ENCODE results near the gene UBALD2. TPM values are rescaled to one million over a fixed set of nuclear protein-coding genes. Genes with fewer than 3 reads are reported as not detected.
"Not testable (repeated sequence)": the region's sequence is repeated elsewhere in the genome, so short reads cannot be mapped to it uniquely, and the experiment has no call there.

The UBALD2 gene
- total RNA-seq, 4 donors from 2014 or later: 7.9 to 27.2 (median 13.6) TPM

GRCh38 chr17:76241204-76241538 lies 24.0 kb upstream of the UBALD2 start:
- no peaks in the 10 kb centered on the region for H3K36me3 ChIP-seq
- H3K27me3 ChIP-seq: peaks cover 0 to 74% (median 2%) of the 10 kb centered on the region in 4 donors
- no peak for DNase-seq
- no peaks in the 10 kb centered on the region for H3K9me3 ChIP-seq
- intact Hi-C loops (cut with DNase I): no loop called here
- H3K27ac ChIP-seq: peak overlapping the region; percentile 24 to 67 (median 52)
- WGBS, 2 donors: 15 to 28% methylated on average over 9 to 10 of the region's 12 CpGs
- H3K4me1 ChIP-seq: peaks cover 9 to 26% (median 18%) of the 10 kb centered on the region in 3 donors
- peak overlapping the region; percentile 34 to 80 (median 56) for H3K4me3 ChIP-seq
- no peak for TF ChIP-seq CTCF (IDR thresholded peaks at IDR 0.05)
- TF ChIP-seq POLR2A (IDR thresholded peaks at IDR 0.05): no peak

- no peaks in the 10 kb centered on the region for H3K36me3 ChIP-seq
- 95 to 96% methylated on average over 12 to 14 of the region's 15 CpGs for WGBS, 2 donors
- H3K27ac ChIP-seq: no peak overlapping the region
- intact Hi-C loops (cut with DNase I): no loop called here
- H3K4me3 ChIP-seq: peak overlapping the region in 2 of 4 donors; percentile 59 to 80
- H3K4me1 ChIP-seq: peaks cover 9 to 29% (median 18%) of the 10 kb centered on the region in 3 donors
- peaks cover 0 to 74% (median 2%) of the 10 kb centered on the region in 4 donors for H3K27me3 ChIP-seq
- DNase-seq: no peak
- H3K9me3 ChIP-seq: no peaks in the 10 kb centered on the region
- TF ChIP-seq POLR2A (IDR thresholded peaks at IDR 0.05) (no peak), CTCF (IDR thresholded peaks at IDR 0.05) (no peak)
Measured at GRCh38 chr17:76241691-76242255, 23.4 kb upstream of the UBALD2 start.

- no peaks in the 10 kb centered on the region for H3K9me3 ChIP-seq
- TF ChIP-seq CTCF (IDR thresholded peaks at IDR 0.05) (no peak), POLR2A (IDR thresholded peaks at IDR 0.05) (no peak)
- no peaks in the 10 kb centered on the region for H3K36me3 ChIP-seq
- H3K27me3 ChIP-seq: peaks cover 0 to 66% (median 2%) of the 10 kb centered on the region in 4 donors
- no peak overlapping the region for H3K4me3 ChIP-seq
- H3K4me1 ChIP-seq: peaks cover 9 to 36% (median 18%) of the 10 kb centered on the region in 3 donors
- no peak overlapping the region for H3K27ac ChIP-seq
- 75 to 80% methylated on average over 5 to 12 of the region's 12 CpGs for WGBS, 2 donors
- intact Hi-C loops (cut with DNase I): no loop called here
- DNase-seq: no peak
Measured at GRCh38 chr17:76243826-76244679, 21.1 kb upstream of the UBALD2 start.

DNA sequence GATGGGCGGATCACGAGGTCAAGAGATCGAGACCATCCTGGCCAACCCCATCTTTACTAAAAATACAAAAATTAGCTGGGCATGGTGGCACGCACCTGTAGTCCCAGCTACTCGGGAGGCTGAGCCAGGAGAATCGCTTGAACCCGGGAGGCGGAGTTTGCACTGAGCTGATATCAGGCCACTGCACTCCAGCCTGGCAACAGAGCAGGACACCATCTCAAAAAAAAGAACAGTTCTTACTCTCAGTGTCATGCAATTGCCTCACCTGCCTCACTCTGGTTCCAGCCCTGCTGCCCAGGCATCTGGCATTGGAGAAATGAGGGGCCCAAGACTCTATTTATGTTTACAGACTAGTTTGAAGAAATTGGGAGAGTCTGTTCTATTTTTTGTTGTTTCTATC lies 20.4 kb upstream of the UBALD2 start:
- 96 to 98% methylated on average over 4 to 8 of the region's 8 CpGs for WGBS, 2 donors
- DNase-seq; H3K9me3 ChIP-seq; intact Hi-C loops (cut with DNase I); H3K27ac ChIP-seq; H3K36me3 ChIP-seq; H3K4me3 ChIP-seq: not testable (repeated sequence)
- Histone ChIP-seq H3K27me3 (peaks cover 0 to 60% (median 1%) of the 10 kb centered on the region in 4 donors), H3K4me1 (peaks cover 6 to 29% (median 11%) of the 10 kb centered on the region in 3 donors)

DNA sequence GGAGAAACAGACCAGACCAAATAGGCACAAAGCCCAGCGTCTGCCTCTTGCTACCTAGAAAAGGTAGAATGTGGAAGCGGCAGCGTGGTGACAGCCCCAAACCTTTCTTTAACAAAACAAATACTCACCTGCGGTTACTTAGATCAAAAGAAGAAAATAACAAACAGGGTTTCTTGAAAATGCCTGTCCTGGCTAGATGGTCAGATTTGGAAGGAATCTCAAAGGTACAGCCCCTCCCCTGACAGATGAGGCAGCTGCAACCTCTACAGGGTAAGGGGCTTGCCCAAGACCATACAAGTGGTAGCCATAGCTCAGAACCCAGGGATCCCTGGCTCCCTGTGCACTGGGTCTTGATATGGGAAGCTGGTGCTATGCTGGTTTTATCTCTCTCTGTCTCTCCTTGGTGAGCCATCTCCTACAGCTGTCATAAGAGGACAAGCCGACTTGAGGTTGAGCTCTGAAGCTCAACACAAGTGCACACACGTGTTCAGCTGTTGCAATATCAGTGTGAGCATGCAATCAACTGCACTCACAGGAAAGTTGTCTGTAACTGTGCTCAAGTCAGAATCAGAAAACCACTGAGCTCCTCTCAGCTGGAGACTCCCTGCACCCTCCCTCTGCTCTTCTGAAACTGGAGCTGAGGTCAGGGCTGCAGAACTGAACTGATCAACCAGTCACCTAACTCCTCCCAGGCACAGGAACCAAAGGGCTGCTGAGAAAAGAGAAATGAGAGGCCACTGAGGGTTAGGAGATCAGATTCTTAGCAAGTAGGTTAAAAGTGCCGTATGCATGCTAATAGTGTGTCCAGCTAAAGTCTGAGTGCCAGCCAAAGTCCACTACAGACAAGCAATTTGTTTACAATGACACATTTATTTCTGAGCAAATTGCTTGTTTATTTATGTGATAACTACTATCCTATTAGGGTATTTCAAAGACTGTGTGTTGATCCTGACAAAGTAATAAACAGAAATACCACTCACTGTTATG lies 18.8 kb upstream of the UBALD2 start:
- WGBS, 2 donors: 65 to 91% methylated on average over 5 to 6 of the region's 7 CpGs
- no peak for DNase-seq
- peaks cover 0 to 45% (median 0%) of the 10 kb centered on the region in 4 donors for H3K27me3 ChIP-seq
- peaks cover 0 to 20% (median 2%) of the 10 kb centered on the region in 3 donors for H3K4me1 ChIP-seq
- intact Hi-C loops (cut with DNase I): no loop called here
- no peak overlapping the region for H3K27ac ChIP-seq
- TF ChIP-seq POLR2A (IDR thresholded peaks at IDR 0.05) (peak in 1 of 4 donors; percentile 40), CTCF (IDR thresholded peaks at IDR 0.05) (no peak)
- no peaks in the 10 kb centered on the region for H3K9me3 ChIP-seq
- H3K4me3 ChIP-seq: no peak overlapping the region
- H3K36me3 ChIP-seq: no peaks in the 10 kb centered on the region

All from esophagus squamous epithelium (tissue), 5 donors.